Measurements from ENCODE around the gene ATP7B. TPM values are rescaled to one million over a fixed set of nuclear protein-coding genes. Genes with fewer than 3 reads are reported as not detected.
A peak's percentile ranks its signal among the peaks of the same experiment; 100 is the strongest.
"Not testable (repeated sequence)": the region's sequence is repeated elsewhere in the genome, so short reads cannot be mapped to it uniquely, and the experiment has no call there.

The ATP7B gene
- total RNA-seq, 6 donors from 2014 or later, result 3.5 to 27.2 (median 5.9) TPM

DNA sequence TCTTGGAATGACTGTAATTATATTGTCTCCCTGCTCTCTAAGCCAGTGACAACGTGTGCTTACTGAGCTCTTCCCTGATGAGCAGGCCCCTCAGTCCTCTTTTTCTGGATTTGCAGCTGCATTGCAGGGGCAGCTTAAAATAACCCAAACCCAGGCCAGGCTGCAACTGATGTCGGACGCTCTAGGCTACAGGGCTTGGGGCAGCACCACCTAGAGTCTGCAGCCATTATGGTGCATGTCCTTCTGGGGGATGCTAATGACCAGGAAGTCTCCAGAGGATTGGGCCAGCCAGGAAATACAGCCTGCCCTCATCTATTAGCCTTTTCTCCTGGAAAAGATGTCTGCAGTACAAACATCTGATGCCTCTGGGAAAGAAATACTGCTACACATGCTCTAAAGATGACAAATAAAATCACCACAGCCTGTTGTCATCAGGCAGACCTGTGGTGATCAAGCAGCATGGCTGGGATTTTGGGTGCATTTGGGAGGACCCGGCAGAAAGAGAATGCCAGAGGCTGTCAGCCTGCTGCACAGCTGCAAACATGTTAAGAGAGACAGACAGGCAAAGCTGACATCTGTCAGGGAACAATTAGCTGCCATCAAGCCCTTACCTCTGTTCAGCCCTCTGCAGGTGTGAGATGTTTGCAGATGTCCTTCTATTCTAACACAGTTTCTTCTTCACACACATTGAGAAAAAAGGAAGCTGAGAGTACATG is 97.7 kb downstream of the ATP7B start:
- Histone ChIP-seq H3K4me1 (no peaks in the 10 kb centered on the region), H3K27ac (no peak overlapping the region), H3K27me3 (no peaks in the 10 kb centered on the region), H3K36me3 (no peaks in the 10 kb centered on the region), H3K9me3 (no peaks in the 10 kb centered on the region), H3K4me3 (no peak overlapping the region)
- ATAC-seq (ENCODE audit: low FRiP score in 2 of 2) (no peak), DNase-seq (no peak)
- 62 to 81% methylated on average over 3 to 4 of the region's 4 CpGs for WGBS, 2 donors
- TF ChIP-seq POLR2A (IDR thresholded peaks at IDR 0.05) (no peak), EP300 (IDR thresholded peaks at IDR 0.05) (no peak), POLR2AphosphoS5 (IDR thresholded peaks at IDR 0.05) (no peak)
- TF ChIP-seq, protein P1, sequence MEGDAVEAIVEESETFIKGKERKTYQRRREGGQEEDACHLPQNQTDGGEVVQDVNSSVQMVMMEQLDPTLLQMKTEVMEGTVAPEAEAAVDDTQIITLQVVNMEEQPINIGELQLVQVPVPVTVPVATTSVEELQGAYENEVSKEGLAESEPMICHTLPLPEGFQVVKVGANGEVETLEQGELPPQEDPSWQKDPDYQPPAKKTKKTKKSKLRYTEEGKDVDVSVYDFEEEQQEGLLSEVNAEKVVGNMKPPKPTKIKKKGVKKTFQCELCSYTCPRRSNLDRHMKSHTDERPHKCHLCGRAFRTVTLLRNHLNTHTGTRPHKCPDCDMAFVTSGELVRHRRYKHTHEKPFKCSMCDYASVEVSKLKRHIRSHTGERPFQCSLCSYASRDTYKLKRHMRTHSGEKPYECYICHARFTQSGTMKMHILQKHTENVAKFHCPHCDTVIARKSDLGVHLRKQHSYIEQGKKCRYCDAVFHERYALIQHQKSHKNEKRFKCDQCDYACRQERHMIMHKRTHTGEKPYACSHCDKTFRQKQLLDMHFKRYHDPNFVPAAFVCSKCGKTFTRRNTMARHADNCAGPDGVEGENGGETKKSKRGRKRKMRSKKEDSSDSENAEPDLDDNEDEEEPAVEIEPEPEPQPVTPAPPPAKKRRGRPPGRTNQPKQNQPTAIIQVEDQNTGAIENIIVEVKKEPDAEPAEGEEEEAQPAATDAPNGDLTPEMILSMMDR (IDR thresholded peaks at IDR 0.05), result no peak

DNA sequence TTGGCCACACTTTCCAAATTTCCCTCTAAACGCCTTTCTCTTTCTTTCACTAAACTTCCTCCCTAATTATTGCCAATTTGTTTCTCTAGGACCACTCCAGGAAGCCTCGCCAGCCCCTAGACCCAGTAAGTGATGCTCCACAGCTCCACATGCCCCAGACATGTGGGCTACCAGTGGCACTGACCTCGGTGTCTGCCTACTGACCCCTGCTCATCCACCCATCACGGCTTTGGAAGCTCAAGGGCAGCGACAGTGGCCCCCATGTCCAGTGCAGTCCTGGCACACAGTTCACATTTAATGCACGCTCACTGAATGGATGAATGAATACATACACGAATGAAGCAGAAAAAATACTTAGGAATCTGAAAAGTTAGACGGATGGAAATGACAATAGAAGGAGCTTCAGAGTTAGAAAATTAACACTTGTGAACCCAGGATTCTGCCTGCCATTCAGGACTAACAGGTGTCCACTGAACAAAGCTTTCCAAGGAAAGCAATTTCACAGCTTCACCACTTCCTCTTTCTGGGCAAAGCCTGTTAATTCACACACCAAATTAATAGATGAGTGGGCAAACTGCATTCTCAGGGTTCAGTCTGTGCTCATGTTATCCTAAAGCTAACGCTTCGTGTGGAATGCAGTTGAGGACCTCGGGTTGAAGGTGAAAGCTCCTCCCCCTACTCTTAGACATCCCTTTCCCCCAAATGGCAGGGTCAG is 98.6 kb downstream of the ATP7B start:
- TF ChIP-seq POLR2AphosphoS5 (IDR thresholded peaks at IDR 0.05), result no peak
- no peak for TF ChIP-seq EP300 (IDR thresholded peaks at IDR 0.05)
- TF ChIP-seq, protein P1 (IDR thresholded peaks at IDR 0.05), result no peak
- no peak for TF ChIP-seq POLR2A (IDR thresholded peaks at IDR 0.05)
- WGBS, 2 donors, result 63 to 67% methylated on average over 11 of the region's 11 CpGs
- H3K4me3 ChIP-seq, result no peak overlapping the region
- no peaks in the 10 kb centered on the region for H3K9me3 ChIP-seq
- DNase-seq (no peak), ATAC-seq (ENCODE audit: low FRiP score in 2 of 2) (peak in 1 of 2 donors; percentile 46)
- H3K36me3 ChIP-seq, result no peaks in the 10 kb centered on the region
- no peaks in the 10 kb centered on the region for H3K27me3 ChIP-seq
- H3K4me1 ChIP-seq, result no peaks in the 10 kb centered on the region
- no peak overlapping the region for H3K27ac ChIP-seq

- H3K36me3 ChIP-seq, result no peaks in the 10 kb centered on the region
- ATAC-seq (ENCODE audit: low FRiP score in 2 of 2) (no peak), DNase-seq (peak in 1 of 2 donors; percentile 38)
- H3K9me3 ChIP-seq, result no peaks in the 10 kb centered on the region
- 57 to 66% methylated on average over 10 of the region's 10 CpGs for WGBS, 2 donors
- H3K4me1 ChIP-seq, result no peaks in the 10 kb centered on the region
- H3K27ac ChIP-seq, result no peak overlapping the region
- H3K27me3 ChIP-seq, result no peaks in the 10 kb centered on the region
- H3K4me3 ChIP-seq, result no peak overlapping the region
- TF ChIP-seq, protein P1 (IDR thresholded peaks at IDR 0.05), result peak in 1 of 6 experiments; percentile 25
- no peak for TF ChIP-seq POLR2A (IDR thresholded peaks at IDR 0.05)
Observed at GRCh38 chr13:51912091-51912490, 99.2 kb downstream of the ATP7B start.

- DNase-seq (peak in 1 of 2 donors; percentile 44), ATAC-seq (ENCODE audit: low FRiP score in 2 of 2) (peak in 1 of 2 donors; percentile 26)
- no peaks in the 10 kb centered on the region for H3K27me3 ChIP-seq
- H3K4me3 ChIP-seq, result no peak overlapping the region
- H3K4me1 ChIP-seq, result no peaks in the 10 kb centered on the region
- no peak overlapping the region for H3K27ac ChIP-seq
- TF ChIP-seq EP300 (IDR thresholded peaks at IDR 0.05) (no peak), POLR2A (IDR thresholded peaks at IDR 0.05) (no peak), POLR2AphosphoS5 (IDR thresholded peaks at IDR 0.05) (no peak)
- TF ChIP-seq, protein P1 (IDR thresholded peaks at IDR 0.05), result no peak
- H3K9me3 ChIP-seq, result no peaks in the 10 kb centered on the region
- no peaks in the 10 kb centered on the region for H3K36me3 ChIP-seq
- WGBS, 2 donors, result 91 to 95% methylated on average over 11 to 12 of the region's 12 CpGs
Observed at GRCh38 chr13:51910508-51910907, 100.7 kb downstream of the ATP7B start.

- not testable (repeated sequence) for H3K27ac ChIP-seq; DNase-seq; H3K9me3 ChIP-seq; H3K27me3 ChIP-seq; H3K36me3 ChIP-seq; H3K4me3 ChIP-seq; H3K4me1 ChIP-seq; ATAC-seq (ENCODE audit: low FRiP score in 2 of 2)
- 91% methylated on average over 5 of the region's 5 CpGs for WGBS, 2 donors
Observed at GRCh38 chr13:51909265-51909664, 102.0 kb downstream of the ATP7B start.
